ENCODE results near the gene UBAC1. TPM values are rescaled to one million over a fixed set of nuclear protein-coding genes. Genes with fewer than 3 reads are reported as not detected.

UBAC1 gene
- total RNA-seq, 2 experiments from 2014 or later, result 28.1 to 29.5 TPM

Other genes starting within 250 kb of the UBAC1 start
- gene CAMSAP1, start 53.8 kb downstream of the UBAC1 start, total RNA-seq, result 10 to 100 TPM; 20.9 to 22.0 TPM
- 1 to 10 TPM; 8.1 to 8.7 TPM for gene NACC2, start 133.9 kb upstream of the UBAC1 start, total RNA-seq
- gene TMEM250, start 157.5 kb upstream of the UBAC1 start, total RNA-seq, result 10 to 100 TPM; 47.0 to 49.0 TPM
- under 1 TPM in 1 of 2 experiments, not detected in 1; 0.08 TPM for gene LHX3, start 243.8 kb upstream of the UBAC1 start, total RNA-seq

Data from activated CD4-positive, alpha-beta memory T cell treated with anti-CD3 and anti-CD28 coated beads, Interleukin-2, amount 10 ng/mL, durations not matched to agents 7 days and 5 days (primary cell).